GM23248 (cell line): Measurements from ENCODE around the gene PML.
"Not testable (repeated sequence)": the region's sequence is repeated elsewhere in the genome, so short reads cannot be mapped to it uniquely, and the experiment has no call there.

Experiments
- EZH2 ChIP-seq: fragments of 200-600 bp; sonication (generic); IDR thresholded peaks from 2 replicates; pipeline ENCODE4 v1.6.1; 2018; ENCODE audit warnings: antibody characterized with exemption, mild to moderate bottlenecking; ENCODE audit not compliant: insufficient read depth, poor library complexity, severe bottlenecking
- EZH2phosphoT487 ChIP-seq: fragments of 200-600 bp; sonication (generic); IDR thresholded peaks from 2 replicates; pipeline ENCODE4 v1.6.1; 2018; ENCODE audit warnings: antibody characterized with exemption, moderate library complexity, mild to moderate bottlenecking, low read depth; ENCODE audit not compliant: insufficient read depth

DNA sequence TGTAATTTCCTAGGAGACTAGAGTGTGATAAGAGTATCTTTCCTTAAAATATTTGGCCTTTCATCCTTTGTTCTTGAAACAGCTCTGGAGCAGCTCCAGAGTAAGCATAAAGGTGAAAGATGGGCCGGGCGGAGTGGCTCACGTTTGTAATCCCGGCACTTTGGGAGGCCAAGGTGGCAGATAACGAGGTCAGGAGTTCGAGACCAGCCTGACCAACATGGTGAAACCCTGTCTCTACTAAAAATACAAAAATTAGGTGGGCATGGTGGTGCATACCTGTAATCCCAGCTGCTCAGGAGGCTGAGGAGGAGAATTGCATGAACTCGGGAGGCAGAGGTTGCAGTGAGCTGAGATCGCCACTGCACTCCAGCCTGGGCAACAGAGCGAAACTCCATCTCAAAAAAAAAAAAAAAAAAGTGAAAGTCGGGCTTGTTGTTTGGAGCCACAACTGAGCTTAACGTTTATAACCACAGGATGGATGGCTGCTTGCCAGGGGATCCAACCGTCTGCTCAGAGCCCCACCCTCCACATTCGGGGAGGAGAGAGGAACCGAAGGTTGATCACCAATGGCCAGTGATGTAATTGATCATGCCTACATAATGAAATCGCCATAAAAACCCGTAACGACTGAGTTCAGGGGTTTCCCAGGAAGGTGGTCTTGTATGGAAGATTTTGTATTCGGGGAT, 18.9 kb upstream of the PML start:
- TF ChIP-seq EZH2phosphoT487, EZH2: not testable (repeated sequence)
